ENCODE results near the gene COX6A1.

DNA sequence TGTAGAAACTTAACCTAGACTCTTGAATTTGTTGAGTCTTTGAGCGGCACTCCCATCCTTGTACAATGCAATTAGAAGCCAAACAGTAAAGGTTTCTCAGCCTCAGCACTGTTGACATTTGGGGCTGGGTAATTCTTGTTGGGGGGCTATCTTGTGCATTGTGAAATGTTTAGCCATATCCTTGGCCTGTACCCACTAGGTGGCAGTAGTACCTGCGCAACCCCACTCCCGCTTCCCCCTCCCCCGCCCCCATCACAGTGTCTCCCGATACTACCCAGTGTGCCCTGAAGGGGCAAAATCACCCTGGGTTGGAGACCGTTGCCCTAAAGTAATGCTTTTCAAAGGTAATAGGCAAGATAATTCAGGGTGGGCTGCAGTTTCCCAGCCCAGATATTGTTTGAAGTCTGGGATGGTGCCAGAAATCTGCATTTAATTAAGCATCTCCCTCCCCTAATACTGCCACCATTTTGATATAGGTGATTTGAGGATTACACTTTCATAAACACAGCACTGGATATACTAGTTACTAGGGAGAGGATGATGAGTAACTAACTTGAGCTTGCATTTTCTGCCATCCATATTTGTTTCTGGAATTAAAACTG lies 1.8 kb downstream of the COX6A1 start:
- TF ChIP-seq, protein P1, sequence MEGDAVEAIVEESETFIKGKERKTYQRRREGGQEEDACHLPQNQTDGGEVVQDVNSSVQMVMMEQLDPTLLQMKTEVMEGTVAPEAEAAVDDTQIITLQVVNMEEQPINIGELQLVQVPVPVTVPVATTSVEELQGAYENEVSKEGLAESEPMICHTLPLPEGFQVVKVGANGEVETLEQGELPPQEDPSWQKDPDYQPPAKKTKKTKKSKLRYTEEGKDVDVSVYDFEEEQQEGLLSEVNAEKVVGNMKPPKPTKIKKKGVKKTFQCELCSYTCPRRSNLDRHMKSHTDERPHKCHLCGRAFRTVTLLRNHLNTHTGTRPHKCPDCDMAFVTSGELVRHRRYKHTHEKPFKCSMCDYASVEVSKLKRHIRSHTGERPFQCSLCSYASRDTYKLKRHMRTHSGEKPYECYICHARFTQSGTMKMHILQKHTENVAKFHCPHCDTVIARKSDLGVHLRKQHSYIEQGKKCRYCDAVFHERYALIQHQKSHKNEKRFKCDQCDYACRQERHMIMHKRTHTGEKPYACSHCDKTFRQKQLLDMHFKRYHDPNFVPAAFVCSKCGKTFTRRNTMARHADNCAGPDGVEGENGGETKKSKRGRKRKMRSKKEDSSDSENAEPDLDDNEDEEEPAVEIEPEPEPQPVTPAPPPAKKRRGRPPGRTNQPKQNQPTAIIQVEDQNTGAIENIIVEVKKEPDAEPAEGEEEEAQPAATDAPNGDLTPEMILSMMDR (IDR thresholded peaks at IDR 0.05): peak in 2 of 3 donors; percentile 27 to 39
- TF ChIP-seq POLR2AphosphoS5 (IDR thresholded peaks at IDR 0.05): no peak
- no peak for TF ChIP-seq POLR2A (IDR thresholded peaks at IDR 0.05)

All from breast epithelium (tissue), 3 donors.